CD1c-positive myeloid dendritic cell (primary cell): Measurements from ENCODE around the gene RBM48.
"Not testable (repeated sequence)": the region's sequence is repeated elsewhere in the genome, so short reads cannot be mapped to it uniquely, and the experiment has no call there.

ENCODE experiments used
- DNase-seq: peaks from one replicate; pipeline ENCODE4 v3.0.0-alpha.2; 2016; ENCODE audit errors: extremely low spot score

The RBM48 gene

GRCh38 chr7:92545116-92545515, 16.5 kb downstream of the RBM48 start:
- DNase-seq, result not testable (repeated sequence)

DNA sequence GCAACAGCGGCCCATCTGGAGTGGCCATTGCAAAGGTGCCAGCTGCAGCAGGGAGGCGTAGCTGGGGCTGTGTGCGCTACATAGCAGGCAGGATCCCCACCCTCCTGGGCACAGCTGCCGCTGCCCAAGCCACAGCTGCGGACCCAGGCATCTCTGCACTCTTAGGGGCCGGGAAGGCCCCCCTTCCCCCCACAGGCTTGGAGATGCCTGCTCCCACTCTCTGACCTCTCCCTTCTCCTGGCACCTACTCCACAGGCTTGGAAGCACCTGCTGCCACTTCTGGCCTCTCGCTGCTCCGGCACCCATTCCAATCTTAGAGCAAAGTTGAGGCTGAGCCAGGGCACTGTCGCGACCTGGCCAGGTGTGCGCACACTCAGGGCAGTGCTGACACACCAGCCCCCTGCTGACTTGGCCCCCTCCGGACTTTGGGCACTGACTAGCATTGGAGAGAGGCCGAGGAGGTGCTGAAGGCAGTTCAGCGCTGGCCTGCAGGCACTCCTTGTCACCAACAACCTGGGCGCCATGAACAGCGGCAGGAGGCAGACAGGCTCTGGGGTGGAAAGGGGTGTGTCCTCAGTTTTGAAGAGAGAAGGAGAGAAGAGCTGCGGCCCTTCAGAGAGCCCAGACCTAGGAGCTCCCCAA, 18.4 kb downstream of the RBM48 start:
- no peak for DNase-seq

GRCh38 chr7:92547579-92547978, 19.0 kb downstream of the RBM48 start:
- DNase-seq, result no peak

- no peak for DNase-seq
Measured at GRCh38 chr7:92550194-92550593, 21.6 kb downstream of the RBM48 start.

DNA sequence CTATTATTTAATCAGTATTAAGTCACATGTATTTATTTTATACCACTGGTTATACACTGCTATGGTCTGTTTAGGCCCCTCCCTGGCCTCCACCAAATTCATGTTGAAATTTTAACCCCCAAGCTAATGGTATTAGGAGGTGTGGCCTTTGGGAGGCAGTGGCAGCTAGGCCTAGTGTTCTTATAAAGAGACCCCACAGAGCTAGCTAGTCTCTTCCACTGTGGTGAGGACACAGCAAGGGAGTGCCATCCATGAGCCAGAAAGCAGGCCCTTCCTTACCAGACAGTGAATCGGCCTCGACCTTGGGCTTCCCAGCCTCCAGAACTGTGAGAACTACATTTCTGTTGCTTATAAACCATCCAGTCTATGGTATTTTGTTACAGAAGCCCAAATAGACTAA, 28.7 kb downstream of the RBM48 start:
- DNase-seq, result no peak

- no peak for DNase-seq
Measured at GRCh38 chr7:92557808-92558362, 29.3 kb downstream of the RBM48 start.

GRCh38 chr7:92560602-92561001, 32.0 kb downstream of the RBM48 start:
- DNase-seq, result no peak

- no peak for DNase-seq
Measured at GRCh38 chr7:92563345-92563744, 34.8 kb downstream of the RBM48 start.

DNA sequence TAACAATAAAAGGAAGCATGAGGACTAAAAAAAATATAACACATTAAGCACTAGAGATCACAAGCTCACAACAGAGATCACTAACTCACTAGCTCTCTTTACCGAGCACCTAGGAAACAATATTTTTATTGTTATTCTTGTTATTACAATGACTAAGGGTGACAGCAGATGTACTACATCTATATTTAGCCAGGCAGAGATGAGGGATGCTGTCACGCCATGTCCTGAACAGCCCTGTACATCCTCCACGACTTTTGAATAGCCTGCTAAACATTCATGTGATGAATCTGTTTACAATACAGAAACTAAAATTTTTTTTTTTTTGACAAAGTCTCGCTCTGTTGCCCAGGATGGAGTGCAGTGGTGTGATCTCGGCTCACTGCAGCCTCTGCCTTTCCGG, 38.9 kb downstream of the RBM48 start:
- DNase-seq, result no peak

DNA sequence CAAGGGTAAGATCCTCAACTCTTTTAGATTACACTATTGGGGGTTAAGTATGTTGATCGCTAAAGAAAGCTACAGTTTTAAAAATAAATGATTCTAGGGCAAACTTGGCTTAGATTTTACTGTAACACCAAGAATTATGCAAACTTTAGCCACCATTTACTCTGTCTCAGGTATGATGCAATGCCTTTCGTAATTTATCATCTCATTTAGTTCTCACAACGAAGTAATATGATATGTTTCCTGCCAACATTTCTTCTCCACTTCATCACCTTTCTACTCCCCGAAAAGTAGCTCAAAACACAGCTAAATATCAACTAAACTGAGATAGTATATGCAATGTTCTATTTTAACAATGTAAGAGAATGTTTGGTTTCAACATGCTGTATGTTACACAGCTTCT, 40.5 kb downstream of the RBM48 start:
- DNase-seq, result no peak

- DNase-seq, result no peak
Measured at GRCh38 chr7:92576296-92576695, 47.7 kb downstream of the RBM48 start.

- no peak for DNase-seq
Measured at GRCh38 chr7:92582948-92583347, 54.4 kb downstream of the RBM48 start.

GRCh38 chr7:92584953-92585352, 56.4 kb downstream of the RBM48 start:
- DNase-seq, result no peak

DNA sequence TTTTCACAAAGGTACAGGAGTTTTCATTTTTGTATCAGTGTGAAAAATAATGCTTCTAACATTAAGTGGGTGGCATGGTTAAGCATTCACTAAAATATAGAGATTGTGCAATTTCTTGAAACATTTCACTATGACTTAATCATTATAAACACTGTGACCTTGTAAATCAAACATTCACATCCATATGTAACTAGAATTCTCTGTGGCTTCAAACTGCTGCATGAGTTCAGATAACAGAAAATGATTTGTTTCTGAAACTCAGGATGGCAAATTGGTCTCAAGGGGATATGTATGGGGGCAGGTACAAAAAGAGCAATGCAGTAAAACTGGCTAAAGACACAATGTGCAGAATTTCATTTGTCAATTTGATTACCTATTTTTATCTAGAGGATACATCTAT, 57.8 kb downstream of the RBM48 start:
- DNase-seq, result no peak

GRCh38 chr7:92586841-92587240, 58.2 kb downstream of the RBM48 start:
- no peak for DNase-seq
